Omental fat pad (tissue), 4 donors: ENCODE measurements around the gene DLG2. TPM values are rescaled to one million over a fixed set of nuclear protein-coding genes. Genes with fewer than 3 reads are reported as not detected.
A peak's percentile ranks its signal among the peaks of the same experiment; 100 is the strongest.
"Not testable (repeated sequence)": the region's sequence is repeated elsewhere in the genome, so short reads cannot be mapped to it uniquely, and the experiment has no call there.

Source experiments
- ATAC-seq: fragments of 150-250 bp; one replicate; pipeline ENCODE4 v1.9.1; 2016; ENCODE audit warnings: mild to moderate bottlenecking, moderate library complexity; ENCODE audit not compliant: low FRiP score
- DNase-seq: peaks from one replicate; pipeline ENCODE4 v3.0.0-alpha.2; 2019; ENCODE audit warnings: low spot score
- CTCF ChIP-seq, 3 donors: fragments of 450-650 bp; IDR thresholded peaks; one replicate each; pipeline ENCODE4 v1.5.1; 2016 to 2017; ENCODE audit warnings: antibody characterized with exemption in 3 of 3, mild to moderate bottlenecking in 3 of 3, moderate library complexity in 2 of 3
- total RNA-seq, 4 donors: library from RNA; depleted of rRNA; stranded (reverse); fragments of >200 nt; gene quantifications; one replicate each; pipeline ENCODE4 v1.1.0, GENCODE V29; 2016

The DLG2 gene
- total RNA-seq, 4 donors from 2014 or later, result 4.8 to 13.2 (median 8.1) TPM

GRCh38 chr11:85628771-85629341, 1.7 kb upstream of the DLG2 start:
- TF ChIP-seq CTCF (IDR thresholded peaks at IDR 0.05), result no peak
- peak; percentile 2 for ATAC-seq
- no peak for DNase-seq

- peak; percentile 100 for ATAC-seq
- DNase-seq, result peak; percentile 91
- no peak for TF ChIP-seq CTCF (IDR thresholded peaks at IDR 0.05)
Measured at GRCh38 chr11:85627998-85628770, 1.0 kb upstream of the DLG2 start, which contains the start of gene TMEM126B. TSS of gene TMEM126B (plus strand) at chr11:85628593. CDS start at chr11:85628608, 15 bp downstream.

- ATAC-seq (no peak), DNase-seq (no peak)
- no peak for TF ChIP-seq CTCF (IDR thresholded peaks at IDR 0.05)
Measured at GRCh38 chr11:85626496-85626895, 648 bp downstream of the DLG2 start.

GRCh38 chr11:85620256-85620655, 6.9 kb downstream of the DLG2 start:
- ATAC-seq (no peak), DNase-seq (no peak)
- no peak for TF ChIP-seq CTCF (IDR thresholded peaks at IDR 0.05)

- no peak for DNase-seq
- ATAC-seq, result no peak
- no peak for TF ChIP-seq CTCF (IDR thresholded peaks at IDR 0.05)
Measured at GRCh38 chr11:85619499-85619898, 7.6 kb downstream of the DLG2 start.

- not testable (repeated sequence) for DNase-seq, ATAC-seq
Measured at GRCh38 chr11:85611643-85612042, 15.5 kb downstream of the DLG2 start.

- ATAC-seq, DNase-seq: not testable (repeated sequence)
Measured at GRCh38 chr11:85609286-85609685, 17.9 kb downstream of the DLG2 start.

- not testable (repeated sequence) for ATAC-seq, DNase-seq
Measured at GRCh38 chr11:85608621-85609020, 18.5 kb downstream of the DLG2 start.

- ATAC-seq, DNase-seq: not testable (repeated sequence)
Measured at GRCh38 chr11:85606237-85606636, 20.9 kb downstream of the DLG2 start.
